ENCODE results near the gene PXMP2.

Gene PXMP2

DNA sequence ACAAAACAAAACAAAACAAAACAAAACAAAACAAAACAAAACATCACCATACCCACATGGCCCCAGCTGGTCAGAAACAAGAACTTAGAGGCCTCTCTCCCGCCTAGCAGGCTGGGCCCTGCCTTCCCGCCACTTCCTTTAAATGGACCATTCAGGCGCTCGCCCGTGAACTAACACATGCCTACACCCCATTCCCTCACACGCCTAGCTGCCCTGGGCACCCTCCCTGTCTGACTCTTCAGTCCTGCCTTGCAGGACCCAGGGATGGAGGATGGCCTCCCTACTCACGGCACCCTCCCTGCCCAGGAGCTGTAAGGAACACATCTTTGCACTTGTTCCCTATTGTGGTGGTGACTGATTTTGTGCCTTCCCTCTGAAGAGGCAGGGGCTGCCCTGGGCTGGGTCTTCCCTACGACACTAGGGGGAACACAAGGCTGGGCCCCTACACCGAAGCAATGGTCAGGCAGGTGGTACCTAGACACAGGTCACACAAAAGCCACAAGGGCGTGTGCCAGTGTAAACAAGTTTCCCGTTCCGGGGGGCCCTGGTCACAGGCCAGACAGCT is 47.3 kb upstream of the PXMP2 start:
- Histone ChIP-seq H3K9me3 (ENCODE audit: insufficient read depth, low read depth, low read length) (no peaks in the 10 kb centered on the region), H2AFZ (ENCODE audit: low read length) (no peak overlapping the region), H3K9ac (ENCODE audit: low read depth, low read length, poor library complexity, severe bottlenecking) (peak overlapping the region; percentile 67), H3K79me2 (ENCODE audit: insufficient read depth, low read length) (peaks cover under 1% of the 10 kb centered on the region; the same call in 1 of the 2 replicates), H4K20me1 (ENCODE audit: insufficient read depth, low read length, poor library complexity, severe bottlenecking) (no peaks in the 10 kb centered on the region), H3K4me2 (ENCODE audit: low read depth, low read length, poor library complexity, severe bottlenecking) (peak overlapping the region; percentile 64), H3K9me2 (replicated peaks; ENCODE audit: low read depth, low read length) (no peaks in the 10 kb centered on the region), H3F3A (ENCODE audit: low read depth) (no peaks in the 10 kb centered on the region; the same call in 1 of the 2 replicates), H3K27me3 (ENCODE audit: insufficient read depth, low read length, poor library complexity, severe bottlenecking) (no peaks in the 10 kb centered on the region), H3K4me1 (ENCODE audit: insufficient read depth, low read length, poor library complexity, severe bottlenecking) (peaks cover 71% of the 10 kb centered on the region), H3K4me3 (ENCODE audit: low read length, poor library complexity, severe bottlenecking) (peak overlapping the region; percentile 21), H3K36me3 (ENCODE audit: insufficient read depth, low read length) (peaks cover 49% of the 10 kb centered on the region; the same call in 1 of the 2 replicates)
- TF ChIP-seq, protein P1, sequence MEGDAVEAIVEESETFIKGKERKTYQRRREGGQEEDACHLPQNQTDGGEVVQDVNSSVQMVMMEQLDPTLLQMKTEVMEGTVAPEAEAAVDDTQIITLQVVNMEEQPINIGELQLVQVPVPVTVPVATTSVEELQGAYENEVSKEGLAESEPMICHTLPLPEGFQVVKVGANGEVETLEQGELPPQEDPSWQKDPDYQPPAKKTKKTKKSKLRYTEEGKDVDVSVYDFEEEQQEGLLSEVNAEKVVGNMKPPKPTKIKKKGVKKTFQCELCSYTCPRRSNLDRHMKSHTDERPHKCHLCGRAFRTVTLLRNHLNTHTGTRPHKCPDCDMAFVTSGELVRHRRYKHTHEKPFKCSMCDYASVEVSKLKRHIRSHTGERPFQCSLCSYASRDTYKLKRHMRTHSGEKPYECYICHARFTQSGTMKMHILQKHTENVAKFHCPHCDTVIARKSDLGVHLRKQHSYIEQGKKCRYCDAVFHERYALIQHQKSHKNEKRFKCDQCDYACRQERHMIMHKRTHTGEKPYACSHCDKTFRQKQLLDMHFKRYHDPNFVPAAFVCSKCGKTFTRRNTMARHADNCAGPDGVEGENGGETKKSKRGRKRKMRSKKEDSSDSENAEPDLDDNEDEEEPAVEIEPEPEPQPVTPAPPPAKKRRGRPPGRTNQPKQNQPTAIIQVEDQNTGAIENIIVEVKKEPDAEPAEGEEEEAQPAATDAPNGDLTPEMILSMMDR (conservative IDR thresholded peaks at IDR 0.05; ENCODE audit: low read length): no peak
- no peak for TF ChIP-seq EZH2phosphoT487 (IDR thresholded peaks at IDR 0.05; ENCODE audit: borderline replicate concordance)

DNA sequence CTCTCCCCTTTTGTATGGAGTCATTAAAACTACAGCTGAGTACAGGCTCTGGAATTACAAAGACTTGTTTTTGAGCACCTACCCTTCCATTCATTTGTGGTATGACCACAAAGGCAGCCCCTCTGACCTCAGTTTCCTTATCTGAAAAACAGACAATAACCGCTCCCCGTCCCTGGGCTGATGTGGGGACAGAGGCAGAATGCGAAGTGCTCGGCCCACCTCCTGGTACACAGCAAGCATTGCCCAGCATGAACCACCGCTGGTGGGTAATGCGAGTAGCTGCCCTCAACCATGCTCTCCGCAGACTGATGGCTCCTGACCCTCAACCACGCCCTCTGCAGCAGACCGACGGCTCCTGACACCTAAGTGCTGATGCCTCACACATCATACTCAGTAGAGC is 46.5 kb upstream of the PXMP2 start:
- no peaks in the 10 kb centered on the region for H3K79me2 ChIP-seq (ENCODE audit: insufficient read depth, low read length)
- H3K9ac ChIP-seq (ENCODE audit: low read depth, low read length, poor library complexity, severe bottlenecking): peak overlapping the region; percentile 67
- no peaks in the 10 kb centered on the region for H3K9me2 ChIP-seq (replicated peaks; ENCODE audit: low read depth, low read length)
- no peaks in the 10 kb centered on the region for H3K27me3 ChIP-seq (ENCODE audit: insufficient read depth, low read length, poor library complexity, severe bottlenecking)
- H2AFZ ChIP-seq (ENCODE audit: low read length): no peak overlapping the region
- peak overlapping the region; percentile 64 for H3K4me2 ChIP-seq (ENCODE audit: low read depth, low read length, poor library complexity, severe bottlenecking)
- TF ChIP-seq, protein P1 (conservative IDR thresholded peaks at IDR 0.05; ENCODE audit: low read length): no peak
- no peak for TF ChIP-seq EZH2phosphoT487 (IDR thresholded peaks at IDR 0.05; ENCODE audit: borderline replicate concordance)
- H4K20me1 ChIP-seq (ENCODE audit: insufficient read depth, low read length, poor library complexity, severe bottlenecking): no peaks in the 10 kb centered on the region
- peaks cover 62% of the 10 kb centered on the region for H3K4me1 ChIP-seq (ENCODE audit: insufficient read depth, low read length, poor library complexity, severe bottlenecking)
- H3K36me3 ChIP-seq (ENCODE audit: insufficient read depth, low read length): peaks cover 49% of the 10 kb centered on the region; the same call in 1 of the 2 replicates
- H3F3A ChIP-seq (ENCODE audit: low read depth): no peaks in the 10 kb centered on the region; the same call in 1 of the 2 replicates
- H3K9me3 ChIP-seq (ENCODE audit: insufficient read depth, low read depth, low read length): no peaks in the 10 kb centered on the region
- peak overlapping the region; percentile 23 for H3K4me3 ChIP-seq (ENCODE audit: low read length, poor library complexity, severe bottlenecking)

DNA sequence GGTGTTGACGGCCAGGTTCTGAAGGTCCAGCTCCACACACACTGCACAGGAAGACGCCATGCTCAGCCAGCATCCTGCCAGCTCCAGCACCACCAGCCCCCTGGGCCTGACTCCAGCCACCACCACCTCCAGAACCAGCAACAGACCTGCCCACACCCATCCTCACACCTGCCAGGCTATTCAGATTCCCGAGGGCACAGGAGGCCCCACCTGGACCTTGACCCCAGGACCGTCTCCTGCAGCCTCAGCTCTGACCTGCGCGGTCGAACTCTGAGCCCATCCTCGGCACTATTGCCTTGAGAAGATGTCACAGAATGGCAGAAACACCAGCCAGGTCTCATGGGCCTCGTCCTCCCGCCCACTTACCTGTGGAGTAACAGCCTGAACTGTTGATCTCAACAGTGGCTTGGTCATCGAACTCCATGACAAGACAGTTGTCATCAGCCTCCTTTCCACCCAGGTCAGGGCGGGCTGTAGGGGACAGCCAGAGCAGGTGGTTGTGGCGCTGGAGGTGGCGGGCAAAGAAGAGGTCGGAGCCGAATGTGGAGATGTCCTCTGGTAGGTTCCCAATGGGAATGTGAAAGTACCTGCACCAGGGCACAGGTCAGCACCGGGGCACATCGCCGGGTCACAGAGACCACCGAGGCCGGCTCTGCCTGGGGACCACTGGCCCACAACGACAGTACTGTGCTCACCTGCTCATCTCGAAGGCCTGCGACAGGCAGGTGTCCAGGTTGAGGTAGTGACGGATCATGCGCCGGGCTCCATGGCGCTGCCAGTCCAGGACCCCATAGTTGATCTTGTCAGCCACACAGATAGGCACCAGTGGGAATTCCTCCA is 45.4 kb upstream of the PXMP2 start:
- Histone ChIP-seq H3K9me2 (replicated peaks; ENCODE audit: low read depth, low read length) (no peaks in the 10 kb centered on the region), H3K4me2 (ENCODE audit: low read depth, low read length, poor library complexity, severe bottlenecking) (peak overlapping the region; percentile 64), H3K27me3 (ENCODE audit: insufficient read depth, low read length, poor library complexity, severe bottlenecking) (no peaks in the 10 kb centered on the region), H3K36me3 (ENCODE audit: insufficient read depth, low read length) (peaks cover 58% of the 10 kb centered on the region; the same call in 1 of the 2 replicates), H3K9ac (ENCODE audit: low read depth, low read length, poor library complexity, severe bottlenecking) (peak overlapping the region; percentile 65), H2AFZ (ENCODE audit: low read length) (no peak overlapping the region), H3K4me3 (ENCODE audit: low read length, poor library complexity, severe bottlenecking) (no peak overlapping the region), H3K4me1 (ENCODE audit: insufficient read depth, low read length, poor library complexity, severe bottlenecking) (peaks cover 51% of the 10 kb centered on the region), H4K20me1 (ENCODE audit: insufficient read depth, low read length, poor library complexity, severe bottlenecking) (no peaks in the 10 kb centered on the region), H3K79me2 (ENCODE audit: insufficient read depth, low read length) (no peaks in the 10 kb centered on the region), H3K9me3 (ENCODE audit: insufficient read depth, low read depth, low read length) (no peaks in the 10 kb centered on the region), H3F3A (ENCODE audit: low read depth) (no peaks in the 10 kb centered on the region)
- TF ChIP-seq, protein P1 (conservative IDR thresholded peaks at IDR 0.05; ENCODE audit: low read length): no peak
- TF ChIP-seq EZH2phosphoT487 (IDR thresholded peaks at IDR 0.05; ENCODE audit: borderline replicate concordance): no peak
